ENCODE measurements around the gene KIAA1217. TPM values are rescaled to one million over a fixed set of nuclear protein-coding genes. Genes with fewer than 3 reads are reported as not detected.
A peak's percentile ranks its signal among the peaks of the same experiment; 100 is the strongest.

The KIAA1217 gene
- total and polyA plus RNA-seq, 2 donors: 6.2 to 18.0 TPM

GRCh38 chr10:24457661-24458318 is 248.9 kb downstream of the KIAA1217 start:
- Histone ChIP-seq H3K4me1 (ENCODE audit: insufficient read depth) (no peaks in the 10 kb centered on the region), H3K27ac (ENCODE audit: low read depth) (no peak overlapping the region), H3K36me3 (ENCODE audit: insufficient read depth) (no peaks in the 10 kb centered on the region), H3K4me3 (ENCODE audit: low read depth, low read length) (no peak overlapping the region)
- WGBS: 79% methylated on average over 7 of the region's 7 CpGs
- no peak for DNase-seq (ENCODE audit: extremely low spot score)

GRCh38 chr10:24459836-24460235 is 250.9 kb downstream of the KIAA1217 start:
- WGBS: 75% methylated on average over 3 of the region's 3 CpGs
- H3K27ac ChIP-seq (ENCODE audit: low read depth): no peak overlapping the region

GRCh38 chr10:24462291-24462813 is 253.4 kb downstream of the KIAA1217 start:
- WGBS: 68% methylated on average over 7 of the region's 7 CpGs
- Histone ChIP-seq H3K4me3 (ENCODE audit: low read depth, low read length) (no peak overlapping the region), H3K36me3 (ENCODE audit: insufficient read depth) (no peaks in the 10 kb centered on the region), H3K27ac (ENCODE audit: low read depth) (no peak overlapping the region), H3K4me1 (ENCODE audit: insufficient read depth) (no peaks in the 10 kb centered on the region)
- DNase-seq (ENCODE audit: extremely low spot score): no peak

More at GRCh38 chr10:24459836-24460235, 250.9 kb downstream of the KIAA1217 start:
- no peaks in the 10 kb centered on the region for H3K36me3 ChIP-seq (ENCODE audit: insufficient read depth)
- no peaks in the 10 kb centered on the region for H3K4me1 ChIP-seq (ENCODE audit: insufficient read depth)
- no peak overlapping the region for H3K4me3 ChIP-seq (ENCODE audit: low read depth, low read length)
- no peak for DNase-seq (ENCODE audit: extremely low spot score)

GRCh38 chr10:24462889-24463552 is 254.1 kb downstream of the KIAA1217 start:
- Histone ChIP-seq H3K27ac (ENCODE audit: low read depth) (no peak overlapping the region), H3K4me1 (ENCODE audit: insufficient read depth) (no peaks in the 10 kb centered on the region)
- 77% methylated on average over 6 of the region's 6 CpGs for WGBS

GRCh38 chr10:24463611-24464426 is 254.9 kb downstream of the KIAA1217 start:
- DNase-seq (ENCODE audit: extremely low spot score): no peak
- Histone ChIP-seq H3K4me1 (ENCODE audit: insufficient read depth) (no peaks in the 10 kb centered on the region), H3K4me3 (ENCODE audit: low read depth, low read length) (no peak overlapping the region), H3K36me3 (ENCODE audit: insufficient read depth) (no peaks in the 10 kb centered on the region), H3K27ac (ENCODE audit: low read depth) (no peak overlapping the region)
- 71% methylated on average over 9 of the region's 9 CpGs for WGBS

More at GRCh38 chr10:24462889-24463552, 254.1 kb downstream of the KIAA1217 start:
- DNase-seq (ENCODE audit: extremely low spot score): no peak
- Histone ChIP-seq H3K4me3 (ENCODE audit: low read depth, low read length) (no peak overlapping the region), H3K36me3 (ENCODE audit: insufficient read depth) (no peaks in the 10 kb centered on the region)

GRCh38 chr10:24465124-24465874 is 256.4 kb downstream of the KIAA1217 start:
- no peaks in the 10 kb centered on the region for H3K4me1 ChIP-seq (ENCODE audit: insufficient read depth)
- H3K27ac ChIP-seq (ENCODE audit: low read depth): peak overlapping the region; percentile 35
- no peak for DNase-seq (ENCODE audit: extremely low spot score)
- WGBS: 76% methylated on average over 14 of the region's 14 CpGs
- H3K36me3 ChIP-seq (ENCODE audit: insufficient read depth): no peaks in the 10 kb centered on the region
- no peak overlapping the region for H3K4me3 ChIP-seq (ENCODE audit: low read depth, low read length)

GRCh38 chr10:24465891-24466818 is 257.2 kb downstream of the KIAA1217 start:
- DNase-seq (ENCODE audit: extremely low spot score): no peak
- WGBS: 80% methylated on average over 16 of the region's 16 CpGs
- Histone ChIP-seq H3K4me1 (ENCODE audit: insufficient read depth) (no peaks in the 10 kb centered on the region), H3K36me3 (ENCODE audit: insufficient read depth) (no peaks in the 10 kb centered on the region), H3K4me3 (ENCODE audit: low read depth, low read length) (no peak overlapping the region), H3K27ac (ENCODE audit: low read depth) (peak overlapping the region; percentile 35)

- no peaks in the 10 kb centered on the region for H3K36me3 ChIP-seq (ENCODE audit: insufficient read depth)
- H3K4me1 ChIP-seq (ENCODE audit: insufficient read depth): no peaks in the 10 kb centered on the region
- H3K27ac ChIP-seq (ENCODE audit: low read depth): no peak overlapping the region
- DNase-seq (ENCODE audit: extremely low spot score): no peak
- no peak overlapping the region for H3K4me3 ChIP-seq (ENCODE audit: low read depth, low read length)
- 62% methylated on average over 1 of the region's 1 CpG for WGBS
Observed at GRCh38 chr10:24467136-24467535, 258.2 kb downstream of the KIAA1217 start.

- Histone ChIP-seq H3K27ac (ENCODE audit: low read depth) (no peak overlapping the region), H3K4me1 (ENCODE audit: insufficient read depth) (no peaks in the 10 kb centered on the region), H3K4me3 (ENCODE audit: low read depth, low read length) (no peak overlapping the region), H3K36me3 (ENCODE audit: insufficient read depth) (no peaks in the 10 kb centered on the region)
- no peak for DNase-seq (ENCODE audit: extremely low spot score)
- WGBS: 73% methylated on average over 2 of the region's 2 CpGs
Observed at GRCh38 chr10:24467605-24468004, 258.7 kb downstream of the KIAA1217 start.

GRCh38 chr10:24468281-24468751 is 259.4 kb downstream of the KIAA1217 start:
- DNase-seq (ENCODE audit: extremely low spot score): no peak
- WGBS: 58% methylated on average over 6 of the region's 6 CpGs
- Histone ChIP-seq H3K4me3 (ENCODE audit: low read depth, low read length) (no peak overlapping the region), H3K4me1 (ENCODE audit: insufficient read depth) (no peaks in the 10 kb centered on the region), H3K36me3 (ENCODE audit: insufficient read depth) (no peaks in the 10 kb centered on the region), H3K27ac (ENCODE audit: low read depth) (no peak overlapping the region)

- no peaks in the 10 kb centered on the region for H3K36me3 ChIP-seq (ENCODE audit: insufficient read depth)
- WGBS: 51% methylated on average over 8 of the region's 8 CpGs
- no peaks in the 10 kb centered on the region for H3K4me1 ChIP-seq (ENCODE audit: insufficient read depth)
- H3K4me3 ChIP-seq (ENCODE audit: low read depth, low read length): no peak overlapping the region
- peak; percentile 51 for DNase-seq (ENCODE audit: extremely low spot score)
- peak overlapping the region; percentile 42 for H3K27ac ChIP-seq (ENCODE audit: low read depth)
Observed at GRCh38 chr10:24469993-24470392, 261.1 kb downstream of the KIAA1217 start.

GRCh38 chr10:24475598-24475997 is 266.7 kb downstream of the KIAA1217 start:
- H3K4me1 ChIP-seq (ENCODE audit: insufficient read depth): no peaks in the 10 kb centered on the region
- H3K4me3 ChIP-seq (ENCODE audit: low read depth, low read length): no peak overlapping the region

More at GRCh38 chr10:24475598-24475997, 266.7 kb downstream of the KIAA1217 start:
- H3K27ac ChIP-seq (ENCODE audit: low read depth): no peak overlapping the region
- no peak for DNase-seq (ENCODE audit: extremely low spot score)
- 95% methylated on average over 3 of the region's 3 CpGs for WGBS
- no peaks in the 10 kb centered on the region for H3K36me3 ChIP-seq (ENCODE audit: insufficient read depth)
